Measurements from ENCODE around the gene RNPS1. TPM values are rescaled to one million over a fixed set of nuclear protein-coding genes. Genes with fewer than 3 reads are reported as not detected.

Gene RNPS1
- total RNA-seq (209 and 210 TPM in 2 replicates), polyA plus RNA-seq (230 and 265 TPM in 2 replicates), polyA minus RNA-seq (154 and 178 TPM in 2 replicates)
- total RNA-seq (2013): 114 TPM

DNA sequence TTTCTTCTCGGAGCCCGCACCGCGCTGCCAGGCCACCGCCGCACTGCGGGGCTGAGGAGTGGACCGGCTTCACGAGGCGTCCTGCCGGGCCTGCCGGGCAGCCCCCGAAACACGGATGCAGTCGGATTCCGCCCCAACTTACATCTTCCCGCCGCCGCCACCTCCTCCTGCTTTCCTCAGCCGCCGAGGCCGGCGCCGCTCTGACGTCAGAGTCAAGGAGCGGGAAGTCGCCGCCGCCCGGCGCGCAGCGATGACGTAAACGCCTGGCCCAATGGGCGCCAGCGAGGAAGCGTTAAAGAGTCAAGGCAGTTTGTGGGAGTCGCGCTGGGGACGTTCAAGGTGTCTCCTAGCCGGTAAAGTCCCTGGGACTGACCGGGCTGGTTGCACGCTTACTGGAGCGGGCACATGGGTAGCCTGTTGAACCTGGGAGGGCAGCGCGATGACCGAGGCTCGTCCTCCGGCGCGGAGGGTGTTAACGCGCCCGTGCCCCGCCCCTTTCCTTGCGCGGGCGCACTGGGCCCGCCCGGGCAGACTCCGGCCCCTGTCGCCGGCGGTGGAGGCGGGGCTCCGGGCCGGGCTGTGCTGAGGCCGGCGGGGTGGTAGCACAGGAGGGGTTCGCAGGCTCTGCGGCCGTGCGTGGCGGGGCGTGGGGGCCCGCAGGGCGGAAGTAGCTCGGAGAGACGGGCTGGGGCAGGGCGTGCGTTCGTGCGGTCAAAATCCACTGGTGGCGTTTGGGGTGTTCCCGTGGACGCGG, at the start of gene RNPS1:
RNPS1 (minus strand) TSS at position 214 of the 754 bp plus-strand sequence. CDS start 3,483 bp downstream, outside the sequence.
- CTCF ChIA-PET: interaction anchor here (1.0 to 2.6 kb wide), 3 partner anchors 16 to 232 kb away, joined by 3 to 10 read pairs (median 5); partner anchors contain the start of gene ECI1
- Histone ChIP-seq H3K9ac (ENCODE audit: low read length) (peak within 1 kb of the TSS; percentile 74), H3K4me3 (ENCODE audit: control extremely low read depth in 1 of 5, extremely low read depth in 1 of 5, insufficient read depth in 1 of 5, low read depth in 2 of 5, low read length in 4 of 5) (peak within 1 kb of the TSS; percentile 71 to 88 (median 85)), H3K9me3 (ENCODE audit: control extremely low read depth in 1 of 3, control insufficient read depth in 2 of 3, insufficient read depth in 1 of 3, low read length in 2 of 3) (no peaks in the 10 kb centered on the region), H3K4me2 (replicated peaks; ENCODE audit: low read depth, low read length, poor library complexity, severe bottlenecking) (peak within 1 kb of the TSS; percentile 80), H3K27ac (ENCODE audit: low read length in 2 of 2) (peak within 1 kb of the TSS; percentile 79 to 91), H2AFZ (ENCODE audit: insufficient read depth, low read depth, low read length, poor library complexity, severe bottlenecking) (peak within 1 kb of the TSS; percentile 88), H3K79me2 (ENCODE audit: control insufficient read depth, insufficient read depth, low read length) (peaks cover 66% of the 10 kb centered on the region), H3K4me1 (ENCODE audit: control insufficient read depth in 2 of 2, insufficient read depth in 2 of 2, low read length in 2 of 2) (peaks cover 18 to 28% of the 10 kb centered on the region in 2 donors), H3K36me3 (replicated peaks in 1 of 2; ENCODE audit: control extremely low read depth in 1 of 2, control insufficient read depth in 1 of 2, extremely low read depth in 1 of 2, insufficient read depth in 2 of 2, low read length in 1 of 2) (peaks cover 2 to 19% of the 10 kb centered on the region in 2 experiments), H4K20me1 (ENCODE audit: control insufficient read depth, insufficient read depth, low read length, poor library complexity, severe bottlenecking) (peaks cover 49% of the 10 kb centered on the region), H3K27me3 (replicated peaks in 1 of 4; ENCODE audit: control extremely low read depth in 1 of 4, control insufficient read depth in 3 of 4, insufficient read depth in 4 of 4, low read length in 3 of 4) (no peaks in the 10 kb centered on the region)
- POLR2A ChIA-PET: interaction anchor here (1.7 to 2.0 kb wide), 2 partner anchors 17 to 63 kb away, joined by 5 to 13 read pairs; partner anchors contain the start of genes ECI1 and MLST8
- TF ChIP-seq CTCF (IDR thresholded peaks at IDR 0.05) (no peak), EZH2 (IDR thresholded peaks at IDR 0.05; ENCODE audit: borderline replicate concordance, insufficient read depth, low read depth, low read length, poor library complexity, severe bottlenecking) (no peak)
- intact Hi-C loops (cut with micrococcal nuclease): loop anchor here (1.0 to 5.0 kb wide), 10 partner anchors 17 to 441 kb away; partner anchors contain the start of genes ABCA3, CCNF, E4F1 and ECI1
- no peaks in the 10 kb centered on the region for H3K27me3 Mint-ChIP-seq
- H3K9me3 Mint-ChIP-seq (ENCODE audit: insufficient read depth): no peaks in the 10 kb centered on the region
- H3K4me3 Mint-ChIP-seq: peak within 1 kb of the TSS; percentile 96
- H3K27ac Mint-ChIP-seq: peak within 1 kb of the TSS; percentile 99
- DNase-seq (peak; percentile 100), ATAC-seq (ENCODE audit: low read depth) (peak; percentile 89)
- WGBS (ENCODE audit: insufficient coverage): under 1% methylated on average over 88 of the region's 88 CpGs
- peaks cover 47% of the 10 kb centered on the region for H3K4me1 Mint-ChIP-seq

All from B cell (primary cell).